Right renal pelvis (tissue), 4 donors: ENCODE results near the gene INTS3. TPM values are rescaled to one million over a fixed set of nuclear protein-coding genes. Genes with fewer than 3 reads are reported as not detected.
"Not testable (repeated sequence)": the region's sequence is repeated elsewhere in the genome, so short reads cannot be mapped to it uniquely, and the experiment has no call there.

ENCODE experiments used
- DNase-seq, 4 donors: peaks; one replicate each; pipeline ENCODE4 v3.0.0-alpha.2; 2013; ENCODE audit warnings: low read depth in 4 of 4, low spot score in 3 of 4, missing footprints in 1 of 4
- polyA plus RNA-seq, 4 donors: library from polyadenylated mRNA; unstranded; fragments of 120-200 nt; gene quantifications; one replicate each; pipeline ENCODE4 v1.2.1, GENCODE V29; 2013; ENCODE audit not compliant: insufficient read length in 4 of 4

The INTS3 gene
- polyA plus RNA-seq, 4 donors, result 89.5 to 122 (median 97.7) TPM

- DNase-seq, result no peak
These were observed 28.7 kb upstream of the INTS3 start for GRCh38 chr1:153698923-153699714.

- no peak for DNase-seq
These were observed 28.1 kb upstream of the INTS3 start for GRCh38 chr1:153699768-153700167.

GRCh38 chr1:153705484-153705883 lies 22.4 kb upstream of the INTS3 start:
- no peak for DNase-seq

GRCh38 chr1:153711026-153711425 lies 16.8 kb upstream of the INTS3 start:
- no peak for DNase-seq

GRCh38 chr1:153716211-153716610 lies 11.6 kb upstream of the INTS3 start:
- DNase-seq, result not testable (repeated sequence)

GRCh38 chr1:153717330-153717729 lies 10.5 kb upstream of the INTS3 start:
- no peak for DNase-seq

GRCh38 chr1:153723687-153724086 lies 4.2 kb upstream of the INTS3 start:
- no peak for DNase-seq

GRCh38 chr1:153724634-153725033 lies 3.2 kb upstream of the INTS3 start:
- DNase-seq, result not testable (repeated sequence)

GRCh38 chr1:153728305-153729066 lies 636 bp downstream of the INTS3 start:
- DNase-seq, result no peak

- DNase-seq, result no peak
These were observed 2.7 kb downstream of the INTS3 start for GRCh38 chr1:153730468-153730988.

GRCh38 chr1:153733970-153734369 lies 6.1 kb downstream of the INTS3 start:
- DNase-seq, result no peak

GRCh38 chr1:153734396-153735089 lies 6.7 kb downstream of the INTS3 start:
- DNase-seq, result no peak

GRCh38 chr1:153735090-153735420 lies 7.2 kb downstream of the INTS3 start:
- DNase-seq, result no peak

- DNase-seq, result peak in 1 of 4 donors; percentile 62
These were observed 14.1 kb downstream of the INTS3 start for GRCh38 chr1:153741986-153742385.

GRCh38 chr1:153742411-153743142 lies 14.7 kb downstream of the INTS3 start:
- DNase-seq, result peak in 1 of 4 donors; percentile 63

GRCh38 chr1:153745417-153745816 lies 17.6 kb downstream of the INTS3 start:
- DNase-seq, result no peak

- no peak for DNase-seq
These were observed 18.3 kb downstream of the INTS3 start for GRCh38 chr1:153746174-153746573.

GRCh38 chr1:153748903-153749302 lies 21.1 kb downstream of the INTS3 start:
- DNase-seq, result no peak

GRCh38 chr1:153749408-153750005 lies 21.7 kb downstream of the INTS3 start:
- DNase-seq, result no peak
